Measurements from ENCODE around the gene PASK. TPM values are rescaled to one million over a fixed set of nuclear protein-coding genes. Genes with fewer than 3 reads are reported as not detected.

Gene PASK
- total and polyA plus RNA-seq, 3 donors from 2014 or later = 48.6 to 57.6 (median 54.0) TPM

- WGBS, 2 donors = 72 to 88% methylated on average over 6 to 28 of the region's 28 CpGs
- Histone ChIP-seq H3K36me3 (ENCODE audit: low read depth, missing control alignments) (no peaks in the 10 kb centered on the region), H3K27me3 (no peaks in the 10 kb centered on the region), H3K4me1 (no peaks in the 10 kb centered on the region), H3K27ac (no peak overlapping the region), H3K9me3 (no peaks in the 10 kb centered on the region), H3K4me3 (no peak overlapping the region)
- peak; percentile 6 for DNase-seq
- intact Hi-C loops (cut with DNase I; ENCODE audit: low total_unique reads) = no loop called here
- TF ChIP-seq POLR2A (IDR thresholded peaks at IDR 0.05) (no peak), CTCF (IDR thresholded peaks at IDR 0.05) (no peak)
Observed at GRCh38 chr2:241068942-241069810, 80.1 kb downstream of the PASK start.

- Histone ChIP-seq H3K27ac (no peak overlapping the region), H3K4me1 (no peaks in the 10 kb centered on the region), H3K36me3 (ENCODE audit: low read depth, missing control alignments) (no peaks in the 10 kb centered on the region), H3K27me3 (no peaks in the 10 kb centered on the region), H3K4me3 (no peak overlapping the region), H3K9me3 (no peaks in the 10 kb centered on the region)
- 84 to 89% methylated on average over 22 to 25 of the region's 25 CpGs for WGBS, 2 donors
- DNase-seq = peak; percentile 7
- TF ChIP-seq POLR2A (IDR thresholded peaks at IDR 0.05) = no peak
- TF ChIP-seq CTCF (IDR thresholded peaks at IDR 0.05) = no peak
- intact Hi-C loops (cut with DNase I; ENCODE audit: low total_unique reads) = no loop called here
Observed at GRCh38 chr2:241068136-241068941, 80.9 kb downstream of the PASK start.

GRCh38 chr2:241067501-241068135 lies 81.7 kb downstream of the PASK start:
- Histone ChIP-seq H3K9me3 (no peaks in the 10 kb centered on the region), H3K36me3 (ENCODE audit: low read depth, missing control alignments) (no peaks in the 10 kb centered on the region), H3K4me3 (no peak overlapping the region), H3K27me3 (no peaks in the 10 kb centered on the region), H3K4me1 (no peaks in the 10 kb centered on the region), H3K27ac (no peak overlapping the region)
- intact Hi-C loops (cut with DNase I; ENCODE audit: low total_unique reads) = no loop called here
- WGBS, 2 donors = 86 to 94% methylated on average over 6 to 21 of the region's 21 CpGs
- TF ChIP-seq CTCF (IDR thresholded peaks at IDR 0.05) = no peak
- no peak for TF ChIP-seq POLR2A (IDR thresholded peaks at IDR 0.05)
- peak; percentile 8 for DNase-seq

- H3K9me3 ChIP-seq = no peaks in the 10 kb centered on the region
- no peaks in the 10 kb centered on the region for H3K36me3 ChIP-seq (ENCODE audit: low read depth, missing control alignments)
- H3K27ac ChIP-seq = no peak overlapping the region
- no peak overlapping the region for H3K4me3 ChIP-seq
- WGBS, 2 donors = 89 to 92% methylated on average over 7 to 15 of the region's 15 CpGs
- DNase-seq = peak; percentile 14
- no peaks in the 10 kb centered on the region for H3K4me1 ChIP-seq
- no peaks in the 10 kb centered on the region for H3K27me3 ChIP-seq
- intact Hi-C loops (cut with DNase I; ENCODE audit: low total_unique reads) = no loop called here
- TF ChIP-seq POLR2A (IDR thresholded peaks at IDR 0.05) (no peak), CTCF (IDR thresholded peaks at IDR 0.05) (no peak)
Observed at GRCh38 chr2:241066893-241067341, 82.4 kb downstream of the PASK start.

Data from testis (tissue), 3 donors.